CD4-positive, alpha-beta memory T cell (primary cell): Measurements from ENCODE around the gene POLDIP3. TPM values are rescaled to one million over a fixed set of nuclear protein-coding genes. Genes with fewer than 3 reads are reported as not detected.

Experiments
- CTCF ChIA-PET: fragments of 350-600 bp; sonication (Branson Sonifier 250); formaldehyde crosslinking; loops from one replicate; lab custom pipeline; 2021; ENCODE audit warnings: inconsistent platforms; ENCODE audit not compliant: partially characterized antibody; lab: Charles Lee
- POLR2A ChIA-PET: fragments of 350-600 bp; sonication (Branson Sonifier 250); formaldehyde crosslinking; loops from one replicate; lab custom pipeline; 2021; ENCODE audit not compliant: partially characterized antibody; lab: Charles Lee
- DNase-seq, 5 donors: peaks; one replicate each; pipeline versions ENCODE4 v3.0.0 to v3.0.0-alpha.2; 2020 to 2022; ENCODE audit warnings: mixed read lengths in 1 of 5
- H3K27ac ChIP-seq: one replicate; pipeline ENCODE4 v1.7.0; 2013; ENCODE audit warnings: low read depth, low read length
- H3K27me3 ChIP-seq: 2 replicates; pipeline ENCODE4 v1.7.0; 2013; ENCODE audit warnings: mild to moderate bottlenecking, low read length, moderate library complexity; ENCODE audit not compliant: insufficient read depth
- H3K36me3 ChIP-seq: 2 replicates; pipeline ENCODE4 v1.7.0; 2013; ENCODE audit warnings: mild to moderate bottlenecking, low read length, moderate library complexity; ENCODE audit not compliant: insufficient read depth
- H3K4me1 ChIP-seq: 2 replicates; pipeline ENCODE4 v1.7.0; 2013; ENCODE audit warnings: mild to moderate bottlenecking, low read length, moderate library complexity; ENCODE audit not compliant: insufficient read depth
- H3K4me3 ChIP-seq, 2 donors: one replicate each; pipeline ENCODE4 v1.7.0; 2013; ENCODE audit warnings: low read length in 2 of 2, mild to moderate bottlenecking in 1 of 2
- H3K9me3 ChIP-seq, 2 donors: one replicate each; pipeline ENCODE4 v1.7.0; 2013; ENCODE audit warnings: low read length in 2 of 2, control low read depth in 1 of 2; ENCODE audit not compliant: control insufficient read depth in 1 of 2
- H3K27ac Mint-ChIP-seq, 7 donors: one replicate each; pipeline ENCODE4 v1.8.0; 2020 to 2021; ENCODE audit warnings: mixed read lengths in 7 of 7, mild to moderate bottlenecking in 6 of 7, inconsistent platforms in 3 of 7, moderate library complexity in 3 of 7
- H3K27me3 Mint-ChIP-seq, 2 donors: one replicate each; pipeline ENCODE4 v1.8.0; 2020 to 2021; ENCODE audit warnings: mixed read lengths in 2 of 2
- H3K36me3 Mint-ChIP-seq, 2 donors: one replicate each; pipeline ENCODE4 v1.8.0; 2020 to 2021; ENCODE audit warnings: mixed read lengths in 2 of 2, inconsistent platforms in 1 of 2, mild to moderate bottlenecking in 1 of 2
- H3K4me1 Mint-ChIP-seq, 4 donors: one replicate each; pipeline ENCODE4 v1.8.0; 2020 to 2021; ENCODE audit warnings: mixed read lengths in 4 of 4, mild to moderate bottlenecking in 1 of 4
- H3K4me3 Mint-ChIP-seq, 8 donors: one replicate each; pipeline ENCODE4 v1.8.0; 2020 to 2021; ENCODE audit warnings: mixed read lengths in 8 of 8, mild to moderate bottlenecking in 7 of 8, moderate library complexity in 6 of 8, inconsistent platforms in 3 of 8
- H3K9me3 Mint-ChIP-seq, 8 donors: one replicate each; pipeline ENCODE4 v1.8.0; 2020 to 2021; ENCODE audit warnings: mixed read lengths in 8 of 8, mild to moderate bottlenecking in 5 of 8, inconsistent platforms in 3 of 8, moderate library complexity in 1 of 8
- intact Hi-C: fragments of 100-400 bp; cut with micrococcal nuclease; formaldehyde crosslinking; loops from one replicate; pipeline ENCODE4 v1.15.1; 2023
- polyA plus RNA-seq, 2 donors: library from polyadenylated mRNA; unstranded; fragments of 300-500 nt; fragmentation: Illumina TruSeq; gene quantifications; one replicate each; pipeline ENCODE4 v1.2.3, GENCODE V29; 2021
- total RNA-seq, 2 experiments: library from RNA; stranded (reverse); gene quantifications; one replicate each; pipeline ENCODE4 v1.2.3, GENCODE V29; 2021

POLDIP3 gene
- total and polyA plus RNA-seq, 4 experiments from 2014 or later, result 66.1 to 82.3 (median 77.8) TPM

DNA sequence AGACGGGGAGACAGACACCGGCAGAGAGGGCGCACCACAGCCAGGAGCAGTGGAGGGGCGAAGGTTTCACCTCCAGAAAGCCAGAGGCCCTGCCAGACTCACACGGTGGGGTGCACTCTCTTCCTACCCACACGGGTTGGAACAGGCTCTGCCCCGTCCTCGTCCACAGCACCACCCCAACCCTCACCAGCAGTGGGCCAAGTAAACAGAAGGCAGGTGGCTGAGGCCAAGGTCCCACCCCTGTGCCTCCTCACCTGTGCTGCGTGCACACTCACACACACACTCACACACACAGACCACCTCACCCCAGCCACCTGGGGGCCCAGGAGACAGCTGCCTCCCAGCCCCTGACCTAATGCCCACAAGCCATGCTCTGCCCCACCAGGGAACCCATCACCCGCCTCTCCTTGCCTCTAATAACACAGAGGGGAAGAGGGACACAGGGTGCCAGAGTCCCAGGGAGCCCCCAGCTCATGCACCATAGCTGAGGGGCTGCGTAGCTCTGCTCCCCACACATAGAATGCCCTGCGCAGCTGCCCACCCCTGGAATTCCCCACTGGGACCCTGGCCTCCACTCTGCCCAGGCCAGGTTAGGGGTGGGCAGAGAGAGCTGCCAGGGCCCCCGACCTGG is 31.4 kb upstream of the POLDIP3 start:
- H3K27me3 Mint-ChIP-seq, result no peaks in the 10 kb centered on the region
- peaks cover 0 to 2% (median 0%) of the 10 kb centered on the region in 8 donors for H3K9me3 Mint-ChIP-seq
- peak overlapping the region in 1 of 7 donors; percentile 79 for H3K27ac Mint-ChIP-seq
- H3K36me3 Mint-ChIP-seq, result peaks cover 0 to 2% of the 10 kb centered on the region in 2 donors
- peaks cover 14 to 47% (median 31%) of the 10 kb centered on the region in 4 donors for H3K4me1 Mint-ChIP-seq
- no peaks in the 10 kb centered on the region for H3K36me3 ChIP-seq
- ChIA-PET POLR2A (interaction anchor here (1.0 to 1.2 kb wide), 2 partner anchors 31 to 32 kb away, joined by 5 read pairs; partner anchors contain the start of gene POLDIP3), CTCF (interaction anchor here (5.3 kb wide), 1 partner anchor 24 kb away, joined by 18 read pairs; no protein-coding TSS in a partner anchor)
- no peak for DNase-seq
- no peaks in the 10 kb centered on the region for H3K9me3 ChIP-seq
- intact Hi-C loops, result no loop called here
- peak overlapping the region in 2 of 8 donors; percentile 10 to 42 for H3K4me3 Mint-ChIP-seq
- no peak overlapping the region for H3K4me3 ChIP-seq
- peaks cover 50% of the 10 kb centered on the region for H3K4me1 ChIP-seq
- no peak overlapping the region for H3K27ac ChIP-seq
- H3K27me3 ChIP-seq, result no peaks in the 10 kb centered on the region

DNA sequence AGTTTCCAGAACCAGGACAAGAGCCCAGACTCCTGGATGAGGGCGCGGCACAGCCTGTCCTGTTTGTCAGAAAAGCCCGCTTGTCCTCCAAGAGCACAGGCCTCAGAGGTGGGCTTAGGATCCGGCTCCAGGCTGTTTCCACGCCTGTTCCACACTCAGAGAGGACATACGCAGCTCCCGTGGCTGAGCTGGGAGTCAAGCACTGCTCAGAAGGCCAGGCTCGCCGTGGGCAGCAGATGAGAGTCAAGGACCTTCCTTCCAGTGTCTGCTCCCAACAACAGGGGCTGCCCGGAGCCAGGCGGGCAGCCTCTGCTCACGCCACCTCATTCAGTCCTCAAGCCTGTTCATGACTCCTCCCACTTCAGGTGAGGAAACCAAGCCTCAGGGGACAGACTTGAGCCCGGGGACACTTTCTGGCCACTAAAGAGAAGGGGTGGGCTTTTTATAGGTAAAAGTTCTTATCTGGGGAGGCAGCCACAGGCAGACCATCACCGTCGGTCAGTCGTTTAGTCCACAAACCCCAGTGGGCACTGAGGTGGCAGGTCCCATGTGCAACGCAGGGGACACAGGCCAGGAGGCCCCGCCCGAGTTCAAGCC is 30.8 kb upstream of the POLDIP3 start:
- CTCF ChIA-PET, result no interaction called here
- no peaks in the 10 kb centered on the region for H3K27me3 ChIP-seq
- H3K4me1 ChIP-seq, result peaks cover 50% of the 10 kb centered on the region
- no peaks in the 10 kb centered on the region for H3K9me3 ChIP-seq
- no peak overlapping the region for H3K27ac ChIP-seq
- H3K27ac Mint-ChIP-seq, result peak overlapping the region in 1 of 7 donors; percentile 36
- intact Hi-C loops, result no loop called here
- peaks cover 0 to 2% of the 10 kb centered on the region in 2 donors for H3K36me3 Mint-ChIP-seq
- peaks cover 0 to 2% (median 0%) of the 10 kb centered on the region in 8 donors for H3K9me3 Mint-ChIP-seq
- no peaks in the 10 kb centered on the region for H3K27me3 Mint-ChIP-seq
- DNase-seq, result no peak
- H3K36me3 ChIP-seq, result no peaks in the 10 kb centered on the region
- peak overlapping the region in 3 of 8 donors; percentile 15 to 42 (median 35) for H3K4me3 Mint-ChIP-seq
- no peak overlapping the region for H3K4me3 ChIP-seq
- POLR2A ChIA-PET, result no interaction called here
- peaks cover 15 to 47% (median 31%) of the 10 kb centered on the region in 4 donors for H3K4me1 Mint-ChIP-seq

DNA sequence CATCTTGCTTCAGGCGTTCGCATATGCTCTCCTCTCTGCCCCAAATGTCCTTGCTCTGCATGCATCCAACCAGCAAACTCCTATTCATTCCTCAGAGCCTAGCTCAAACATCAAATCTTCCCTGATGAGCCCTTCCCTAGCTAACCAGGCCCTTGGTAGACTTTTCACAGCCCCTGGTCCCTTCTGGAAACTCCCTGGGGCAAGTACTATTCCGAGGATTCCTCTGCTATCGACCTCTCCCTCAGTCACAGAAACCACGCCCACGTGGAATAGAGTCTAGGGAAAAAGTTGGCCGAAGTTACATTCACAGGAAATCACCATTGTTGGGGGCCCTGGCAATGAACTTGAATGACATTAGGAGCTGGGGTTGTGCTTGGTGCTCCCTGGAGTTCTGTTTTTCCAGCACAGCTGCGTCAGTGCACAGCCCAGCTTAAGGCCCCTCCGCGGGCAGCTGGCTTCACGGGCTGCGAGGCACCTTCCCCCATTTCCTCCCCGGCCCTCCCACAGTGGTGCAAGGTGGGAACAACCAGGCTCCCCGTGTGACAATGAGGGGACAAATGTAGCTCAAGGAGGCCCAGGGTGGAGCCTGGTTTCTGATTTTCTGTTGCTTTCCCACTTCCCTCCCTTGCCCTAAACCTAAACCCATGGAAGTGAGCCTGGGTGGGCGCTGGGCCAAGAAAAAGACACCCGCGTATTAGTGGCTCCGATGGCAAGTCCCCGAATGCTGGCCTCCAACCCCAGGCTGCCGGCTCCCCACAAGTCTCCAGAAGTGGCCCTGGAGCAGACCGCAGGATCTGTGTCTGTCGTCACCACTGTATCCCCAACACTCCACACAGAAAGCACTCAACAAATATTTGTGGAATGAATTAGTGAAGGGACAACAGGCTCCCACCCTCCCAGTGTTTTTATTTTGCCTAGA is 30.0 kb upstream of the POLDIP3 start:
- no peaks in the 10 kb centered on the region for H3K27me3 Mint-ChIP-seq
- H3K4me1 ChIP-seq, result peaks cover 47% of the 10 kb centered on the region
- no peaks in the 10 kb centered on the region for H3K27me3 ChIP-seq
- H3K4me1 Mint-ChIP-seq, result peaks cover 18 to 47% (median 32%) of the 10 kb centered on the region in 4 donors
- intact Hi-C loops, result no loop called here
- H3K36me3 ChIP-seq, result no peaks in the 10 kb centered on the region
- peaks cover 0 to 2% (median 0%) of the 10 kb centered on the region in 8 donors for H3K9me3 Mint-ChIP-seq
- H3K4me3 Mint-ChIP-seq, result peak overlapping the region in 1 of 8 donors; percentile 26
- peak overlapping the region in 4 of 7 donors; percentile 5 to 92 (median 49) for H3K27ac Mint-ChIP-seq
- no peak for DNase-seq
- ChIA-PET CTCF (interaction anchor here (1.4 to 1.5 kb wide), 2 partner anchors 16 to 24 kb away, joined by 5 read pairs; no protein-coding TSS in a partner anchor), POLR2A (interaction anchor here (0.9 to 1.0 kb wide), 2 partner anchors 9 to 91 kb away, joined by 3 to 4 read pairs; partner anchors contain the start of gene SERHL2)
- H3K27ac ChIP-seq, result no peak overlapping the region
- peaks cover 0 to 2% of the 10 kb centered on the region in 2 donors for H3K36me3 Mint-ChIP-seq
- no peaks in the 10 kb centered on the region for H3K9me3 ChIP-seq
- H3K4me3 ChIP-seq, result no peak overlapping the region

DNA sequence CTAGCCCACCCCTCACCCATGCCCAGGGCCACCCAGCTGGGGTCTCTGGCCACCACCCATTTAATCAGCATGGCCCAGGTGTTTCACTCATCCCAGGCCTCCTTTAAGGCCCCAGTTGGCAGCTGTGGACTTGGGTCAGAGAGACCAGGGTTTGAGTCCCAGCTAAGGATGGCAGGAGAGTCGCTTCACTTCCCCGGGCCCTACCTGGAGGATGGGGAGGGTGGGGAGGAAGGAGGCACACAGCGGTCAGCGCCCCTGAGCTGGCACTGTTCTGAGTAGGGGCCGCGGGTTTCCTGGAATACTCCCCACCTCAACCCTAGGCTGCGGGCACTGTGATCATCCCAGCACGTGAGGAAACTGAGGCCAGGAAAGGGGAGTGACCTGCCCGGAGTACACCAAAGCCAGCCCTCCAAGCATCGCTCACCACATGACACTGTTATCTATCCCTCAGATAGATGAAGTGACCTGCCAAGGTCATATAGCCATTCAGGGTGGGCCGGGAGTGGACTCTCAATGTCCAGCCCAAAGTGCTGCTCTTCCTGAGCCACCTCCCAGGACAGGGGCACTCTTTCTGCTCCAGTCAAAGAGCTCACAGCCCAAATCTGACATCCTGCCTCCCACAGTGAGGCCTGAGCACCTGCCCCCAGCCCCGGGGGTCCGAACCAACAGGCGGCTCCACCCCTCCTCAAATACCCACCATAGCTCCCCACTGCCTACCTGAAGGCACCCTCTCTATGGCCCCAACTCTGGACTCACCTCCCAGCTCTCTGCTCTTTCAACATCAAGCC is 29.1 kb upstream of the POLDIP3 start:
- intact Hi-C loops, result no loop called here
- no peak for DNase-seq

DNA sequence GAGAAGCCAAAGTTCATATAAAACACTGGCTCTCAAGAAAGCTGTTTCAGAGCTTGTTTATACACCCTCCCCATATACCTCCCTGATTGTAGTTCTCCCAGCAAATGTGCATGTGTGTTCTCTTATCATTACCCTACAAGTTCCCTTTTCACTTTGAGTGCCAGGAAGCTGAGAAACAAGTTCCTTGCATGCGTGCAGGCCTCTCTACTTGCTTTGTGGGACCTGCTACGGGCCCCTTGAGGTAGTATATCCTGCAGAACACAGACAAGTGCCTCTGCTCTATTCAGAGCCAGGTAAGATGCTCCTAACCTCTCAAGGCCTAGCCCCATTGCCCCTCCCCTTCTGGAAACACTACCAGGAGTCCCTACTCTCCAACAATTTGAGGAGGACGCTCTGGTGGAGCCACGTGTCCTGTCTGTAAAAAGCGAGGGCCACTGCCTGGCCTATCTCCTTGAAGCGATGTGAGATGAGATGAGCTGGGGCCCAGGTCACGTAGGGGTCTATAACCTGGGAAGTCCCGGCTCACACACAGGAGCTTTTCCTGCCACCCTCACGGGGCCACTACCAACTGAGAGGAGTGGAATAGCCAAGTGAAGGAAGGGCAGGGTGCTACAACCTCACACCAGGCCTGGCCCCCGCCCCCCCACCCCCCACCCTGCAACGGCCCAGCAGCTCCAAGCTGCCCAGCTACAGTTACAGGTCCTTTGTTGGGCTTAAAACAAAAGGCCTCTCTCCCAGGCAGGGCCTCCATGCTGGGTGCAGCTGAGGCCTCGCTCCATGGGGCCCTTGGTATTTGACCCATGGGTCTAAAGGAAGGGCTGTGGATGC is 28.3 kb upstream of the POLDIP3 start:
- Mint-ChIP-seq H3K27me3 (no peaks in the 10 kb centered on the region), H3K36me3 (no peaks in the 10 kb centered on the region), H3K4me3 (no peak overlapping the region), H3K27ac (peak overlapping the region in 1 of 7 donors; percentile 19), H3K4me1 (peaks cover 15 to 38% (median 26%) of the 10 kb centered on the region in 4 donors), H3K9me3 (no peaks in the 10 kb centered on the region)
- intact Hi-C loops, result no loop called here
- no peak overlapping the region for H3K4me3 ChIP-seq
- peaks cover 40% of the 10 kb centered on the region for H3K4me1 ChIP-seq
- DNase-seq, result no peak
- CTCF ChIA-PET, result interaction anchor here (1.5 kb wide), 1 partner anchor 18 kb away, joined by 5 read pairs; no protein-coding TSS in a partner anchor
- H3K36me3 ChIP-seq, result no peaks in the 10 kb centered on the region
- no peaks in the 10 kb centered on the region for H3K9me3 ChIP-seq
- no peak overlapping the region for H3K27ac ChIP-seq
- H3K27me3 ChIP-seq, result no peaks in the 10 kb centered on the region
- POLR2A ChIA-PET, result interaction anchor here (1.4 kb wide), 1 partner anchor 27 kb away, joined by 3 read pairs; no protein-coding TSS in a partner anchor

More for the DNA sequence above, 29.1 kb upstream of the POLDIP3 start:
- peak overlapping the region in 5 of 7 donors; percentile 5 to 92 (median 44) for H3K27ac Mint-ChIP-seq
- Histone ChIP-seq H3K27me3 (no peaks in the 10 kb centered on the region), H3K36me3 (no peaks in the 10 kb centered on the region), H3K9me3 (no peaks in the 10 kb centered on the region), H3K27ac (no peak overlapping the region), H3K4me1 (peaks cover 46% of the 10 kb centered on the region), H3K4me3 (no peak overlapping the region)
- ChIA-PET CTCF (interaction anchor here (1.4 to 1.5 kb wide), 2 partner anchors 17 to 23 kb away, joined by 5 read pairs; no protein-coding TSS in a partner anchor), POLR2A (interaction anchor here (0.9 to 1.0 kb wide), 2 partner anchors 10 to 90 kb away, joined by 3 to 4 read pairs; partner anchors contain the start of gene SERHL2)
- H3K27me3 Mint-ChIP-seq, result no peaks in the 10 kb centered on the region
- H3K36me3 Mint-ChIP-seq, result peaks cover 0 to 2% of the 10 kb centered on the region in 2 donors
- H3K4me3 Mint-ChIP-seq, result peak overlapping the region in 1 of 8 donors; percentile 26
- peaks cover 18 to 46% (median 32%) of the 10 kb centered on the region in 4 donors for H3K4me1 Mint-ChIP-seq
- peaks cover 0 to 2% (median 0%) of the 10 kb centered on the region in 8 donors for H3K9me3 Mint-ChIP-seq
